ENCODE data around the gene SLC23A2.
"Not testable (repeated sequence)": the region's sequence is repeated elsewhere in the genome, so short reads cannot be mapped to it uniquely, and the experiment has no call there.

Gene SLC23A2

DNA sequence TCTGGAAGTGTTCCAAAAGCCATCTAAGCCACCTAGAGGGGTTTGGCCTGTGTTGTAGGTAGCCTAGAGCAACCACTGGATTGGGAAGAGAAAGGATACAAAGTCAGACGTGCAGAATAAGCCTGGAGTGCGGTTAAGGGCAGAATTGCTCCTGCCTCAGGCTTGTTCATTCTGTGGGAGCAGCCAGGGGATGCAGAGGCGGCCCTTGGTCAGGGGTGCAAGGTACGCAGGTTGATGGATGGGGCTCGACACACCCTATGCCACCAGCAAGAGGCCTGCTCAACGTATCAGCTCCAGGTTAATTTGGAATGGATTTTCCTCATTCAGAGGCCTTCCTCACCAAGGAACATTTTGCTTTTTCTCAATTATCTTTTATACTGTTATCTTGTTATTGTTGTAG lies 129.8 kb downstream of the SLC23A2 start:
- no peak for DNase-seq

- no peak for DNase-seq
These were observed 130.4 kb downstream of the SLC23A2 start for GRCh38 chr20:4870906-4871305.

DNA sequence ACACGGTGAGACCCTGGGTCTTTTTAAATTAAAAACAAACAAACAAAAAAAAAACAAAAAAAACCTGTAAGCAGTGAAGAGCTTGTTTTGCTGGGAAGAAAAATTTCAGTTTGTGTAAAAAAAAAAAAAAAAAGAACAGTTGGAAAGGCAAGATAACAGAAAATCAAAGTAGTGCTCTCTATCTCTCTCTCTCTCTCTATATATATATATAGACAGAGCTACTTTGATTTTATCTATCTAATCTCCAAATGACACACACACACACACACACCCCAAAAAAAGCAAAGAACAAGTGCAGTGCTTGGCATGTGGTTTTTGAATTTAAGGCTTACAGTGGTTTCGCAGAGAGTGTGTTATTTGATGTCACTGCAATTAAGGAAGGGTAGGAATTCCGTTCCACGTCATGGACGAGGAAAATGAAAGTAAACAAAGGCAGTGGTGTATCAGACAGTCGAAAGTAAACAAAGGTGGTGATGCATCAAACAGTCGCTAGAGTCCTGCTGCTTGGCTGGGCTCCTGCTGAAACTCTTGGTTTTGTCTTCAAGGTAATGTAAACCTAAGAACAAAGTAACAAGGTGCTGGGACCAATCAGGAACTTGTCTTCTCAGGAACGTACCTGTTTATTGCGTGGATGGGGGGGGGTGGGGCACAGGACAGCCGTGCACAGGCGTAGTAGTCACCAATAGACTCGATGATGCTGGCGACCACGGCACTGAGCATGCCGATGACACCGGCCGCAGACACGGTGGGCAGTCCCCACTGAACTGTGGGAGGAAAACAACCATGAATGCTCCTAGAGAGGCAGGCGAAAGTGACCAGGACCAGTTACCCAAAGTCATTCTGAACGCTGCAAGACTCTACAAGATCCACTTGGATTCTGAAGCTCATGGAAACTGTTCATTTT lies 131.8 kb downstream of the SLC23A2 start:
- no peak for DNase-seq

- DNase-seq = no peak
These were observed 134.3 kb downstream of the SLC23A2 start for GRCh38 chr20:4867051-4867450.

GRCh38 chr20:4866429-4866828 lies 134.9 kb downstream of the SLC23A2 start:
- no peak for DNase-seq

DNA sequence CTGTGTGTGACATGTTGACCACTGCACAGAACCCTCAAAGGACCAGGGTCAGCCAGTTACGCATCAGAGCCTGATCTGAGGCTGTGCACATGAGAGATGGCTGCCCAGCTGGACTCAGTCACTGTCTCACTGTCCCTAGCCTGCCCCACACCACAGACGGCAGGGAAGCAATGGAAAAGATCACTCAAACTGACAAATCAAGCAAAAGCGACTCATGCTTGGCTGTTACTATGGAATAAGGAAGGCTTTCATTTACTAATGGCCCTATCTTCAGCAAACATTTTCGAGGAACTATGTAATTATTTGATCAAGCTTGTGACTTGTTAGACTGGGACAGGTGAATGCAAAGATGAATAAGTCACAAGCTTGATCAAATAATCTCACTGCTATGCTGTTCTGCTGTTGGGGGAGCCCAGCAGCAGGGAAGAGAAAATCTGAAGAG lies 137.0 kb downstream of the SLC23A2 start:
- DNase-seq = no peak

- DNase-seq = no peak
These were observed 138.6 kb downstream of the SLC23A2 start for GRCh38 chr20:4862661-4863060.

DNA sequence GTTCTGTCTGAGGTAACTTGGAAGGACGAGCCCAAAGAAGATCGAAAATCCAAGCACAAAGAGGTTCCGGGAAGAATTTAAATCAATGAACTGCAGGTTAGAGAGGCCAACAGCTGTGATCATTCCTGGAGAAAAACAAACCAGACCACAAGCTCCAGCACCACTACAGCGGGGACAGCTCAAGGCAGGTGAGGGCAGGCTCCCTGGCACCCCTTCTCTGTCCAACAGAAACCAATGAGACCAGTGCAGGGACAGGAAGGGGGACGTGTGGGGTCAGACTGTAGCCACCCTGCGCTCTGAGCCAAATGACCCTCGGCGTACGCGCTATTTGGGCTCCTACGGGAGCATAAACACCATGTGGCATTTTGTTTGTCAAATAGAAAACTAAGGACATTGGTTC lies 139.3 kb downstream of the SLC23A2 start:
- DNase-seq = no peak

DNA sequence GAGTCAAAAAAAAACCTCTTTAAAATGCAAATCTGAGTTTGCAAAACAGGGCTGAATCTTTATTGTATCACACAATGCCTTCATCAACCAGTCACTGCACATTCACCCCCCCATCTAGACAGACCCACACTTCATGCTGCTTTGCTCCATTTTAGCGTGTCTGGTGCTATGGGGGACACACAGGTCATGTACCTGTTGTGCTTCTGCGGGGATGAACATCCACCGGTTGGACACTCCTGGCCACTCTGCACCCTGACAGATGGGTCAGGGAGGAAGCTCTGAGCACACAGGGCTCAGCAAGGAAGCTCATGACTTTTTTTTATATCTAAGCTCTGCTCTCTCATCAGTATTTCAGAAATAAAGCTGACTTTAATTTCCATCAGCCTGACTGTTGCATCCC lies 143.3 kb downstream of the SLC23A2 start:
- no peak for DNase-seq

GRCh38 chr20:4856022-4856755 lies 145.1 kb downstream of the SLC23A2 start:
- DNase-seq = no peak

DNA sequence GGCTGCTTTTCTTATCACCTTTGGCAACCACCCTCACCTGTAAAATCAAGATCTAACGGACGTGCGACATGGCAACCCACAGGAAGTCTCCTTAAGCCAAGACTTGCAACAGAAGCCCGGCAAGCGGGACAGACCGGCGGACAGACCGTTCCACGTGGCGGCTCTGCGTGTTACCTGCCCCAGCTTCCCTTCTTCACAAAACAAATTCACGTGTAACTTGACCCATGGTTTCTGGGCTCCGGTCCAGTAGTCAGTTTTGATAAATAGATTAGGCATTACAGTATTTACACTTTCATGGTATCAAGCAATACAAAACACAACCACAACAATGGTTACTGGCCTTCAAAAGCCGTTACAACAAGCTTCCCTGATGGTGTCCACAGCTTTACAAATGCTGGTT lies 145.8 kb downstream of the SLC23A2 start:
- no peak for DNase-seq

- no peak for DNase-seq
These were observed 146.2 kb downstream of the SLC23A2 start for GRCh38 chr20:4855097-4855496.

GRCh38 chr20:4854561-4854901 lies 146.8 kb downstream of the SLC23A2 start:
- no peak for DNase-seq

GRCh38 chr20:4853757-4854560 lies 147.4 kb downstream of the SLC23A2 start:
- DNase-seq = no peak

DNA sequence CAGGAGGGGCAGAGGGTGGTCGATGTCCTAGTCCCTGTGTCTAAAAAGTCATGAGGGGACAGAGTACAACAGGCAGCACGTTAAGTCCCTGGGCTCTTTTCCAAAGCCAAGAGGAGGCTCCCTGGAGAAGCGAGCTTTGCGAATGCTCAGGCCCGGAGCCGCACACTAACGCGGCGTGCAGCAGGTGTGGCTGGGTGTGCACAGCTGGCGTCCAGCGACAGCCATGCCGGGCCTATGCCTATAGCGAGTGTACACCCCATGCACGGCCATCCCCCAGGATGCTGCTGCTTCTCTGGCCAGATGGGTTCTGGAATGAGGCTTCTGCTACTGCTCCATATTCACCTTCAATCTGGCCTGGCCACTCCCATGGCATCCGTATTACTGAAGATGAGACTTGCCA lies 148.3 kb downstream of the SLC23A2 start:
- DNase-seq = no peak

DNA sequence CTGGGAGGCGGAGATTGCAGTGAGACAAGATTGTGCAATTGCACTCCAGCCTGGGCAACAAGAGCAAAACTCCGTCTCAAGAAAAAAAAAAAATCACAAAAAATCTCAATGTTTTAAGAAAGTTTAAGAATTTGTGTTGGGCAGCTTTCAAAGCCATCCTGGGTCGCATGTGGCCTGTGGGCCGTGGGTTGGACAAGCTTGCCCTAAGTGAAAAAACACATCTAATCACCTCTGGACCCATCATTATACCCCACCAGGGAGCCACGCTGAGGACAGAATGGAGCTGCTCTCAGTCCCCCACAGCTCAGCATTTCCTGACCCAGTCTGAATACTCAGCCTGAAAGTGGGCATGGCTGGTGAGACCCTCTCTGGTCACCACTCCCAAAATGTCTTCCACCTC lies 150.3 kb downstream of the SLC23A2 start:
- no peak for DNase-seq

GRCh38 chr20:4848829-4849228 lies 152.5 kb downstream of the SLC23A2 start:
- DNase-seq = not testable (repeated sequence)

DNA sequence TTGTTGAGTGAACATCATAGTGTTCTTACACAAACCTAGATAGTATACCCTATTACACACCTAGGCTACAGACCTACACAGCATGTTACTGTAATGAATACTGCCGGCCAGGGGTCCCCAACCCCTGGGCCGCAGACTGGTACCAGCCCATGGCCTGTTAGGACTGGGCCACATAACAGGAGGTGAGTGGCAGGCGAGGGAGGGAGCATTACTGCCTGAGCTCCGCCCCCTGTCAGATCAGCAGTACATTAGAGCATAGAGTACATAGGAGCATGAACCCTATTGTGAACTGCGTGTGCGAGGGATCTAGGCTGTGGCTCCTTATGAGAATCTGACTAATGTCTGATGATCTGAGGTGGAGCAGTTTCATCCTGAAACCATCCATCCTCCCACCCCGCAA lies 153.3 kb downstream of the SLC23A2 start:
- no peak for DNase-seq

- no peak for DNase-seq
These were observed 154.5 kb downstream of the SLC23A2 start for GRCh38 chr20:4846821-4847220.

DNA sequence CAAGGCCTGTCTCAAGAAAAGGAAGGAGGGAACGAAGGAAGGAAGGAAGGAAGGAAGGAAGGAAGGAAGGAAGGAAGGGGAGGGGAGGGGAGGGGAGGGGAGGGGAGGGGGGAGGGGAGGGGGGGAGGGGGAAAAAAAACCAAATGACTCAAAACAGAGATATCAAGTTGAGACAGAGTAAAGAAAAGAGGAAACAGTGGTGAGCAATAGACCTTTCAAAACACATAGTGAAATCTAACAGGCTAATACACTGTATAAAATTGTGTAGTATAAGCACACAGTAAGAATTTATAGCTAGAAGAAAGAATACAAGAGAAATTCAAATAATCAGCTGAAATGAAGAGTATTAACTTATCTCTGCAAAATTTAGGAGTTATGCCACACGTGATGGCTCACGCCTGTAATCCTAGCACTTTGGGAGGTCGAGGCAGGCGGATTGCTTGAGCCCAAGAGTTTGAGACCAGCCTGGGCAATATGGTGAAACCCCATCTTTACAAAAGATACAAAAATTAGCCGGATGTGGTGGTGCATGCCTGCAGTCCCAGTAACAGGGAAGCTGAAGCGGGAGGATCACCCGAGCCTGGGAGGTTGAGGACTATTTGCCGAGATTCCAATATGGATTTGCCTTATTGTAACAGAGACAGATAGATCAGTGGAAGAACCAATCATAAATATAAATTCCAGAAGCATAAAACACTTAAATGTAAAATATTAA lies 156.4 kb downstream of the SLC23A2 start:
- no peak for DNase-seq

GRCh38 chr20:4844325-4844724 lies 157.0 kb downstream of the SLC23A2 start:
- no peak for DNase-seq

DNA sequence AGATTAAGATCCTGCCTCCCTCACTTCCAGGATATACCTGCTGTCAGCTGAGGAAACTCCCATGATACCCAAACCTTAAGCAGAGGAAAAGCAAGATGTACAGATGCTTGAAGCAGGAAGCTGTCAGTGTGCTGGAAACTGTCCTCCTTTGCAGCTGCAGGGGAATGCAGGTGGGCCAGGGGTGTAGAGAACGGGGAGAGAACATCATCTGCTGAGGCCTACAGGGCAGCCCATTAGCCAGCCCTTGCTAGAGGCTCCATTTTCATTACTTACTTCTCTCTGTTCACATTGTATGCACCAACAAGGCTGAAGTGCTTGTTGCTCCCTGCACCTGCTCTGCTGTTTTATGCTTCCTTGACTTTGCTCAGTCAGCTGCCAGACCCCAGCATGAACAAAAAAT lies 160.5 kb downstream of the SLC23A2 start:
- no peak for DNase-seq

DNA sequence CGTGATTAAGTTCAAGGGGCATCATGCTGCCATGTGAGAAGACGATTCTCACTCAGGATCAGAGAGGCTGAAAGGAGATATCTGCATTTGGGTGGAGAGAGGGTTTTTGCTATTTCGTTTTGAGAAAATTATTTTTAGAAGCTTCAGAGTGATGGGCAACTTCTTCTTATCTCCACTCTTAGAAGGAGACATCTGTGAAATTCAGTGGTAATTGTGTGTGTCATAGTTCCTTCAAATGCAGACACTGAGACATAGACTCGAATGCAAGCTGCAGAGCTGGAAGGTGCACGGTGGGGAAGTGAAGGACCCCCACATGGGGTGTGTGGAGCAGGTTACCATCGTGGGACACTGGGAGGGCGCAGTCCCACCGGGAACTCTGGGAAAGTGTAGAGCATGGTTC lies 162.8 kb downstream of the SLC23A2 start:
- no peak for DNase-seq
